Loucy (cell line): Measurements from ENCODE around the gene RAB4A.

Experiments used
- H2AFZ ChIP-seq: fragments of 200-600 bp; sonication (generic); 2 replicates; pipeline ENCODE4 v1.6.0; 2016; ENCODE audit warnings: antibody characterized with exemption, mild to moderate bottlenecking, low read length, moderate library complexity
- H3F3A ChIP-seq: fragments of 200-600 bp; 2 replicates; pipeline ENCODE4 v1.6.0; 2016; ENCODE audit warnings: antibody characterized with exemption, low read depth, mild to moderate bottlenecking
- H3K27me3 ChIP-seq: fragments of 200-600 bp; sonication (generic); 2 replicates; pipeline ENCODE4 v1.6.1; 2014; ENCODE audit warnings: low read length, mild to moderate bottlenecking; ENCODE audit not compliant: insufficient read depth, poor library complexity, severe bottlenecking
- H3K36me3 ChIP-seq: fragments of 200-600 bp; sonication (generic); 2 replicates; pipeline ENCODE4 v1.6.1; 2016; ENCODE audit warnings: low read length; ENCODE audit not compliant: insufficient read depth
- H3K4me1 ChIP-seq: fragments of 200-600 bp; sonication (generic); 2 replicates; pipeline ENCODE4 v1.5.1; 2014; ENCODE audit warnings: low read length, mild to moderate bottlenecking; ENCODE audit not compliant: insufficient read depth, poor library complexity, severe bottlenecking
- H3K4me2 ChIP-seq: fragments of 200-600 bp; sonication (generic); 2 replicates; pipeline ENCODE4 v1.6.0; 2014; ENCODE audit warnings: antibody characterized with exemption, low read length, low read depth, mild to moderate bottlenecking; ENCODE audit not compliant: poor library complexity, severe bottlenecking
- H3K4me3 ChIP-seq: fragments of 200-600 bp; sonication (generic); 2 replicates; pipeline ENCODE4 v1.5.1; 2014; ENCODE audit warnings: low read length, mild to moderate bottlenecking, mixed read lengths; ENCODE audit not compliant: poor library complexity, severe bottlenecking
- H3K79me2 ChIP-seq: fragments of 200-600 bp; sonication (generic); 2 replicates; pipeline ENCODE4 v1.6.1; 2014; ENCODE audit warnings: low read length; ENCODE audit not compliant: insufficient read depth
- H3K9ac ChIP-seq: fragments of 200-600 bp; sonication (generic); 2 replicates; pipeline ENCODE4 v1.6.0; 2014; ENCODE audit warnings: mild to moderate bottlenecking, low read depth, low read length, moderate library complexity; ENCODE audit not compliant: poor library complexity, severe bottlenecking
- H3K9me2 ChIP-seq: fragments of 200-600 bp; sonication (generic); replicated peaks from 2 replicates; pipeline ENCODE4 v1.6.1; 2016; ENCODE audit warnings: low read depth, low read length, mixed read lengths
- H3K9me3 ChIP-seq: fragments of 200-600 bp; sonication (generic); 2 replicates; pipeline ENCODE4 v1.6.1; 2014; ENCODE audit warnings: mild to moderate bottlenecking, antibody characterized with exemption, low read length, low read depth; ENCODE audit not compliant: insufficient read depth
- H4K20me1 ChIP-seq: fragments of 200-600 bp; sonication (generic); 2 replicates; pipeline ENCODE4 v1.6.0; 2014; ENCODE audit warnings: antibody characterized with exemption, low read length, mild to moderate bottlenecking; ENCODE audit not compliant: insufficient read depth, poor library complexity, severe bottlenecking
- EZH2phosphoT487 ChIP-seq: fragments of 200-600 bp; IDR thresholded peaks from 2 replicates; pipeline ENCODE4 v1.6.1; 2018; ENCODE audit warnings: antibody characterized with exemption, mild to moderate bottlenecking, moderate library complexity, borderline replicate concordance
- TF ChIP-seq, protein P1 (sequence below): fragments of 200-600 bp; sonication (generic); conservative IDR thresholded peaks from 2 replicates; pipeline ENCODE4 v1.5.1; 2014; ENCODE audit warnings: mild to moderate bottlenecking, antibody characterized with exemption, low read length

Gene RAB4A

DNA sequence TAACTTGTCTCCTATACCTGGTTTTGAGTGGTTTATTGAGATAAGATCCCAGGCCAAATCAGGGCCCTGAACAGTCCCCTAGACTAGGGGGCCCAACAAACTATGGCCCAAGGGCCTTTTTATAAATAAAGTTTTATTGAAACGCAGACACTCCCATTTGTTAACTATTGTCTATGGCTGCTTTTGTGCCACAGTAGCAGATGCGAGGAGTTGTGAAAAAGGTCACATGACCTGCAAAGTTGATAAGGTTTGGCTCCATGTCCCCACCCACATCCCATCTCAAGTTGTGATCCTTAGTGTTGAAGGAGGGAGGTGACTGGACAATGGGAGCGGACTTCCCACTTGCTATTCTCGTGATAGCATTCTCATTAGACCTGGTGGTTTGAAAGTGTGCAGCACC is 29.5 kb upstream of the RAB4A start:
- Histone ChIP-seq H3K9me2 (no peaks in the 10 kb centered on the region), H3K9me3 (0 out of 2 replicates have a peak, but pooled peaks cover 2% of the 10 kb centered on the region), H3K4me3 (no peak overlapping the region), H3K4me2 (no peak overlapping the region), H2AFZ (no peak overlapping the region), H3K36me3 (no peaks in the 10 kb centered on the region), H3K79me2 (no peaks in the 10 kb centered on the region), H3K27me3 (no peaks in the 10 kb centered on the region), H3K9ac (no peak overlapping the region), H3F3A (no peaks in the 10 kb centered on the region), H3K4me1 (no peaks in the 10 kb centered on the region), H4K20me1 (no peaks in the 10 kb centered on the region)
- TF ChIP-seq EZH2phosphoT487: no peak
- TF ChIP-seq, protein P1, sequence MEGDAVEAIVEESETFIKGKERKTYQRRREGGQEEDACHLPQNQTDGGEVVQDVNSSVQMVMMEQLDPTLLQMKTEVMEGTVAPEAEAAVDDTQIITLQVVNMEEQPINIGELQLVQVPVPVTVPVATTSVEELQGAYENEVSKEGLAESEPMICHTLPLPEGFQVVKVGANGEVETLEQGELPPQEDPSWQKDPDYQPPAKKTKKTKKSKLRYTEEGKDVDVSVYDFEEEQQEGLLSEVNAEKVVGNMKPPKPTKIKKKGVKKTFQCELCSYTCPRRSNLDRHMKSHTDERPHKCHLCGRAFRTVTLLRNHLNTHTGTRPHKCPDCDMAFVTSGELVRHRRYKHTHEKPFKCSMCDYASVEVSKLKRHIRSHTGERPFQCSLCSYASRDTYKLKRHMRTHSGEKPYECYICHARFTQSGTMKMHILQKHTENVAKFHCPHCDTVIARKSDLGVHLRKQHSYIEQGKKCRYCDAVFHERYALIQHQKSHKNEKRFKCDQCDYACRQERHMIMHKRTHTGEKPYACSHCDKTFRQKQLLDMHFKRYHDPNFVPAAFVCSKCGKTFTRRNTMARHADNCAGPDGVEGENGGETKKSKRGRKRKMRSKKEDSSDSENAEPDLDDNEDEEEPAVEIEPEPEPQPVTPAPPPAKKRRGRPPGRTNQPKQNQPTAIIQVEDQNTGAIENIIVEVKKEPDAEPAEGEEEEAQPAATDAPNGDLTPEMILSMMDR: no peak

DNA sequence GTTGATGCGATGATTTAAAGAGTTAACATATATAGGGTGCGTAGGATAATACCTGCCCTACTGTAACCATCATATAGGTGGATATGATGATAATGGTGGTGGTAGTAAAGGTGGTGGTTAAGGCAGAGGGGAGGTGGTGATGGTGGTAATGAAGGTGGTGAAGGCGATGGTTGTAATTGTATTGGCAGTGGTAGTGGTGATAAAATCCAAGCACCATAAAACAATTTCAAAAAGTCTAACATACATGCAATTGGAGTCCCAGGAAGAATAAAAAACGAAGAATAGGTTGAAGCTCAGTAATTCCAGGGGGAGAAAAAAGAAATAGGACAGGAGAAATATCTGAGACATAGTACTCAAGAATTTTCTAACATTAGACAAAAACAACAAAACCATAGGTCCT is 27.3 kb upstream of the RAB4A start:
- Histone ChIP-seq H3K9me2 (no peaks in the 10 kb centered on the region), H3K4me1 (no peaks in the 10 kb centered on the region), H3K4me3 (no peak overlapping the region), H3K9me3 (0 out of 2 replicates have a peak, but pooled peaks cover 2% of the 10 kb centered on the region), H3K4me2 (no peak overlapping the region), H2AFZ (no peak overlapping the region), H3K36me3 (no peaks in the 10 kb centered on the region), H3F3A (no peaks in the 10 kb centered on the region), H3K27me3 (no peaks in the 10 kb centered on the region), H4K20me1 (no peaks in the 10 kb centered on the region), H3K9ac (no peak overlapping the region), H3K79me2 (no peaks in the 10 kb centered on the region)
- no peak for TF ChIP-seq EZH2phosphoT487
- TF ChIP-seq, protein P1: no peak

DNA sequence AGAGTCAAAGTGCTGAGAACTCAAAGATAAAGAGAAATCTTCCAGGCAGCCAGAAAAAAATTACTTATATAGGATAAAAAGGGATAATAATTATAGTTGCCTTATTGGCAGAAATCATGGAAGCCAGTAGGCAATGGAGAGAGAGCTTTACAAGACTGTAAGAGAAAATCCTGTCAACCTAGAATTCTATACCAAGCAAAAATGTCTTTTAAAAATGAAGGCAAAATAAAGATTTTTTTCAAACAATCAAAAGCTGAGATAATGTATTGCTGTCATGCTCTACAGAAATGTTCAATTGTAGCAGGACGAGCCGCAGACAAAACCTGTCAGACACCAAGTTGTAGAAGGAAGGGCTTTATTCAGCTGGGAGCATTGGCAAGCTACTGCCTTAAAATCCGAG is 26.8 kb upstream of the RAB4A start:
- no peak overlapping the region for H3K9ac ChIP-seq
- H3K4me3 ChIP-seq: no peak overlapping the region
- H3K27me3 ChIP-seq: no peaks in the 10 kb centered on the region
- no peaks in the 10 kb centered on the region for H3K79me2 ChIP-seq
- H3K4me1 ChIP-seq: no peaks in the 10 kb centered on the region
- H3K36me3 ChIP-seq: no peaks in the 10 kb centered on the region
- no peak overlapping the region for H3K4me2 ChIP-seq
- H3K9me2 ChIP-seq: no peaks in the 10 kb centered on the region
- H3K9me3 ChIP-seq: 0 out of 2 replicates have a peak, but pooled peaks cover 2% of the 10 kb centered on the region
- no peaks in the 10 kb centered on the region for H3F3A ChIP-seq
- no peak overlapping the region for H2AFZ ChIP-seq
- no peak for TF ChIP-seq EZH2phosphoT487
- no peaks in the 10 kb centered on the region for H4K20me1 ChIP-seq

- no peaks in the 10 kb centered on the region for H3K4me1 ChIP-seq
- TF ChIP-seq, protein P1: no peak
- TF ChIP-seq EZH2phosphoT487: no peak
- no peaks in the 10 kb centered on the region for H3K27me3 ChIP-seq
- H3K36me3 ChIP-seq: no peaks in the 10 kb centered on the region
- H3F3A ChIP-seq: peaks cover 2% of the 10 kb centered on the region; the same call in 1 of the 2 replicates
- no peak overlapping the region for H2AFZ ChIP-seq
- H4K20me1 ChIP-seq: no peaks in the 10 kb centered on the region
- H3K4me2 ChIP-seq: no peak overlapping the region
- no peaks in the 10 kb centered on the region for H3K9me2 ChIP-seq
- no peaks in the 10 kb centered on the region for H3K79me2 ChIP-seq
- no peak overlapping the region for H3K9ac ChIP-seq
- H3K9me3 ChIP-seq: 0 out of 2 replicates have a peak, but pooled peaks cover 2% of the 10 kb centered on the region
- no peak overlapping the region for H3K4me3 ChIP-seq
Observed at GRCh38 chr1:229247871-229248270, 23.0 kb upstream of the RAB4A start.
